ENCODE data around the gene ZNF783.
"Not testable (repeated sequence)": the region's sequence is repeated elsewhere in the genome, so short reads cannot be mapped to it uniquely, and the experiment has no call there.

The ZNF783 gene

GRCh38 chr7:149226366-149226765, 35.6 kb upstream of the ZNF783 start:
- H3K9ac ChIP-seq (ENCODE audit: low read depth, low read length); H3K4me1 ChIP-seq (ENCODE audit: insufficient read depth, low read length); H3K27me3 ChIP-seq (ENCODE audit: insufficient read depth, low read length); H3K27ac ChIP-seq (ENCODE audit: low read length); H3K9me3 ChIP-seq (ENCODE audit: insufficient read depth, low read depth, low read length); H3K4me3 ChIP-seq (ENCODE audit: low read length): not testable (repeated sequence)
- H3K36me3 ChIP-seq (ENCODE audit: insufficient read depth, low read depth, low read length), result peaks cover 19% of the 10 kb centered on the region

GRCh38 chr7:149226840-149227494, 35.0 kb upstream of the ZNF783 start:
- Histone ChIP-seq H3K9ac (ENCODE audit: low read depth, low read length) (no peak overlapping the region), H3K27ac (ENCODE audit: low read length) (no peak overlapping the region), H3K4me3 (ENCODE audit: low read length) (no peak overlapping the region), H3K9me3 (ENCODE audit: insufficient read depth, low read depth, low read length) (no peaks in the 10 kb centered on the region), H3K27me3 (ENCODE audit: insufficient read depth, low read length) (no peaks in the 10 kb centered on the region), H3K36me3 (ENCODE audit: insufficient read depth, low read depth, low read length) (peaks cover 15% of the 10 kb centered on the region; the same call in 1 of the 2 replicates), H3K4me1 (ENCODE audit: insufficient read depth, low read length) (no peaks in the 10 kb centered on the region)

- no peak overlapping the region for H3K9ac ChIP-seq (ENCODE audit: low read depth, low read length)
- H3K27ac ChIP-seq (ENCODE audit: low read length), result no peak overlapping the region
- no peaks in the 10 kb centered on the region for H3K9me3 ChIP-seq (ENCODE audit: insufficient read depth, low read depth, low read length)
- no peaks in the 10 kb centered on the region for H3K4me1 ChIP-seq (ENCODE audit: insufficient read depth, low read length)
- H3K36me3 ChIP-seq (ENCODE audit: insufficient read depth, low read depth, low read length), result peaks cover 10% of the 10 kb centered on the region; the same call in 1 of the 2 replicates
- H3K27me3 ChIP-seq (ENCODE audit: insufficient read depth, low read length), result no peaks in the 10 kb centered on the region
- H3K4me3 ChIP-seq (ENCODE audit: low read length), result no peak overlapping the region
These were observed 33.0 kb upstream of the ZNF783 start for GRCh38 chr7:149228831-149229471.

- H3K9me3 ChIP-seq (ENCODE audit: insufficient read depth, low read depth, low read length), result no peaks in the 10 kb centered on the region
These were observed 32.5 kb upstream of the ZNF783 start for GRCh38 chr7:149229526-149229925.

GRCh38 chr7:149232362-149232761, 29.6 kb upstream of the ZNF783 start:
- Histone ChIP-seq H3K9me3 (ENCODE audit: insufficient read depth, low read depth, low read length) (no peaks in the 10 kb centered on the region), H3K27ac (ENCODE audit: low read length) (no peak overlapping the region), H3K36me3 (ENCODE audit: insufficient read depth, low read depth, low read length) (no peaks in the 10 kb centered on the region), H3K27me3 (ENCODE audit: insufficient read depth, low read length) (no peaks in the 10 kb centered on the region), H3K4me1 (ENCODE audit: insufficient read depth, low read length) (no peaks in the 10 kb centered on the region), H3K4me3 (ENCODE audit: low read length) (no peak overlapping the region), H3K9ac (ENCODE audit: low read depth, low read length) (no peak overlapping the region)

More at GRCh38 chr7:149229526-149229925, 32.5 kb upstream of the ZNF783 start:
- peaks cover 10% of the 10 kb centered on the region; the same call in 1 of the 2 replicates for H3K36me3 ChIP-seq (ENCODE audit: insufficient read depth, low read depth, low read length)
- no peaks in the 10 kb centered on the region for H3K27me3 ChIP-seq (ENCODE audit: insufficient read depth, low read length)
- H3K4me3 ChIP-seq (ENCODE audit: low read length), result no peak overlapping the region
- H3K4me1 ChIP-seq (ENCODE audit: insufficient read depth, low read length), result no peaks in the 10 kb centered on the region
- no peak overlapping the region for H3K9ac ChIP-seq (ENCODE audit: low read depth, low read length)
- H3K27ac ChIP-seq (ENCODE audit: low read length), result no peak overlapping the region

- H3K4me3 ChIP-seq (ENCODE audit: low read length); H3K36me3 ChIP-seq (ENCODE audit: insufficient read depth, low read depth, low read length); H3K4me1 ChIP-seq (ENCODE audit: insufficient read depth, low read length); H3K27me3 ChIP-seq (ENCODE audit: insufficient read depth, low read length); H3K27ac ChIP-seq (ENCODE audit: low read length); H3K9ac ChIP-seq (ENCODE audit: low read depth, low read length); H3K9me3 ChIP-seq (ENCODE audit: insufficient read depth, low read depth, low read length): not testable (repeated sequence)
These were observed 28.3 kb upstream of the ZNF783 start for GRCh38 chr7:149233655-149234204.

GRCh38 chr7:149237502-149237901, 24.5 kb upstream of the ZNF783 start:
- no peak overlapping the region for H3K4me3 ChIP-seq (ENCODE audit: low read length)
- peaks cover 5% of the 10 kb centered on the region; the same call in 1 of the 2 replicates for H3K4me1 ChIP-seq (ENCODE audit: insufficient read depth, low read length)
- H3K27me3 ChIP-seq (ENCODE audit: insufficient read depth, low read length), result peaks cover 4% of the 10 kb centered on the region; the same call in 1 of the 2 replicates
- no peaks in the 10 kb centered on the region; the same call in 1 of the 2 replicates for H3K9me3 ChIP-seq (ENCODE audit: insufficient read depth, low read depth, low read length)
- no peak overlapping the region for H3K27ac ChIP-seq (ENCODE audit: low read length)
- no peaks in the 10 kb centered on the region for H3K36me3 ChIP-seq (ENCODE audit: insufficient read depth, low read depth, low read length)
- no peak overlapping the region for H3K9ac ChIP-seq (ENCODE audit: low read depth, low read length)

- Histone ChIP-seq H3K36me3 (ENCODE audit: insufficient read depth, low read depth, low read length) (no peaks in the 10 kb centered on the region), H3K4me1 (ENCODE audit: insufficient read depth, low read length) (peaks cover 5% of the 10 kb centered on the region; the same call in 1 of the 2 replicates), H3K9ac (ENCODE audit: low read depth, low read length) (no peak overlapping the region), H3K4me3 (ENCODE audit: low read length) (no peak overlapping the region), H3K27me3 (ENCODE audit: insufficient read depth, low read length) (peaks cover 4% of the 10 kb centered on the region; the same call in 1 of the 2 replicates), H3K27ac (ENCODE audit: low read length) (no peak overlapping the region), H3K9me3 (ENCODE audit: insufficient read depth, low read depth, low read length) (no peaks in the 10 kb centered on the region; the same call in 1 of the 2 replicates)
These were observed 23.9 kb upstream of the ZNF783 start for GRCh38 chr7:149238051-149238450.

- H3K9me3 ChIP-seq (ENCODE audit: insufficient read depth, low read depth, low read length), result no peaks in the 10 kb centered on the region; the same call in 1 of the 2 replicates
- H3K9ac ChIP-seq (ENCODE audit: low read depth, low read length), result peak within 1 kb of the TSS; percentile 95
- peak within 1 kb of the TSS; percentile 100 for H3K4me3 ChIP-seq (ENCODE audit: low read length)
- H3K36me3 ChIP-seq (ENCODE audit: insufficient read depth, low read depth, low read length), result no peaks in the 10 kb centered on the region
- H3K27me3 ChIP-seq (ENCODE audit: insufficient read depth, low read length), result peaks cover 4% of the 10 kb centered on the region; the same call in 1 of the 2 replicates
- peak within 1 kb of the TSS; percentile 65 for H3K27ac ChIP-seq (ENCODE audit: low read length)
- H3K4me1 ChIP-seq (ENCODE audit: insufficient read depth, low read length), result peaks cover 5% of the 10 kb centered on the region; the same call in 1 of the 2 replicates
These were observed 22.5 kb upstream of the ZNF783 start, which contains the start of gene ZNF212 for GRCh38 chr7:149239345-149240143. Gene ZNF212, plus strand, starts transcription at chr7:149239651. Its CDS starts 128 bp downstream, at chr7:149239779.

- Histone ChIP-seq H3K27me3 (ENCODE audit: insufficient read depth, low read length) (peaks cover 4% of the 10 kb centered on the region; the same call in 1 of the 2 replicates), H3K27ac (ENCODE audit: low read length) (no peak overlapping the region), H3K36me3 (ENCODE audit: insufficient read depth, low read depth, low read length) (no peaks in the 10 kb centered on the region), H3K9me3 (ENCODE audit: insufficient read depth, low read depth, low read length) (no peaks in the 10 kb centered on the region; the same call in 1 of the 2 replicates), H3K4me3 (ENCODE audit: low read length) (peak overlapping the region; percentile 100), H3K9ac (ENCODE audit: low read depth, low read length) (peak overlapping the region; percentile 95; the same call in 1 of the 2 replicates), H3K4me1 (ENCODE audit: insufficient read depth, low read length) (peaks cover 5% of the 10 kb centered on the region; the same call in 1 of the 2 replicates)
These were observed 21.4 kb upstream of the ZNF783 start for GRCh38 chr7:149240637-149241036.

GRCh38 chr7:149241696-149242095, 20.3 kb upstream of the ZNF783 start:
- Histone ChIP-seq H3K4me1 (ENCODE audit: insufficient read depth, low read length) (peaks cover 5% of the 10 kb centered on the region; the same call in 1 of the 2 replicates), H3K27ac (ENCODE audit: low read length) (no peak overlapping the region), H3K27me3 (ENCODE audit: insufficient read depth, low read length) (peaks cover 4% of the 10 kb centered on the region; the same call in 1 of the 2 replicates), H3K9ac (ENCODE audit: low read depth, low read length) (no peak overlapping the region), H3K4me3 (ENCODE audit: low read length) (no peak overlapping the region), H3K9me3 (ENCODE audit: insufficient read depth, low read depth, low read length) (no peaks in the 10 kb centered on the region; the same call in 1 of the 2 replicates), H3K36me3 (ENCODE audit: insufficient read depth, low read depth, low read length) (no peaks in the 10 kb centered on the region)
